GOT3 (cell line): ENCODE results near the gene SLIT1.

Source experiments
- DNase-seq: peaks from one replicate; lab custom pipeline; 2025; ENCODE audit warnings: mixed read lengths; lab: John Stamatoyannopoulos, UW

The SLIT1 gene

GRCh38 chr10:97185326-97186058, at the start of gene SLIT1:
Gene SLIT1 (minus strand): TSS chr10:97185959. CDS start chr10:97185674, 285 bp downstream.
- no peak for DNase-seq

GRCh38 chr10:97235353-97235752, 49.6 kb upstream of the SLIT1 start:
- no peak for DNase-seq

GRCh38 chr10:97234400-97234799, 48.6 kb upstream of the SLIT1 start:
- DNase-seq, result no peak

GRCh38 chr10:97230146-97230545, 44.4 kb upstream of the SLIT1 start:
- no peak for DNase-seq

GRCh38 chr10:97229322-97230015, 43.7 kb upstream of the SLIT1 start:
- DNase-seq, result no peak

GRCh38 chr10:97228775-97229157, 43.0 kb upstream of the SLIT1 start:
- no peak for DNase-seq

- DNase-seq, result no peak
Measured at GRCh38 chr10:97228130-97228774, 42.5 kb upstream of the SLIT1 start.

GRCh38 chr10:97226398-97226797, 40.6 kb upstream of the SLIT1 start:
- no peak for DNase-seq

- DNase-seq, result no peak
Measured at GRCh38 chr10:97224483-97225435, 39.0 kb upstream of the SLIT1 start.

- DNase-seq, result no peak
Measured at GRCh38 chr10:97222326-97222961, 36.7 kb upstream of the SLIT1 start.

GRCh38 chr10:97220355-97220754, 34.6 kb upstream of the SLIT1 start:
- DNase-seq, result no peak

- DNase-seq, result no peak
Measured at GRCh38 chr10:97217299-97217698, 31.5 kb upstream of the SLIT1 start.

GRCh38 chr10:97215619-97216260, 30.0 kb upstream of the SLIT1 start:
- DNase-seq, result no peak

- no peak for DNase-seq
Measured at GRCh38 chr10:97213431-97213830, 27.7 kb upstream of the SLIT1 start.

- DNase-seq, result no peak
Measured at GRCh38 chr10:97211229-97211628, 25.5 kb upstream of the SLIT1 start.

- no peak for DNase-seq
Measured at GRCh38 chr10:97210543-97210960, 24.8 kb upstream of the SLIT1 start.

- DNase-seq, result no peak
Measured at GRCh38 chr10:97207756-97208346, 22.1 kb upstream of the SLIT1 start.

GRCh38 chr10:97207131-97207530, 21.4 kb upstream of the SLIT1 start:
- no peak for DNase-seq

- no peak for DNase-seq
Measured at GRCh38 chr10:97204826-97205679, 19.3 kb upstream of the SLIT1 start.

- DNase-seq, result no peak
Measured at GRCh38 chr10:97203220-97203619, 17.5 kb upstream of the SLIT1 start.
